ENCODE data around the gene BMP7.
"Not testable (repeated sequence)": the region's sequence is repeated elsewhere in the genome, so short reads cannot be mapped to it uniquely, and the experiment has no call there.

Gene BMP7

GRCh38 chr20:57166568-57167291 is 99.7 kb downstream of the BMP7 start:
- DNase-seq (ENCODE audit: insufficient read length): no peak
- TF ChIP-seq POLR2AphosphoS5 (IDR thresholded peaks at IDR 0.05; ENCODE audit: low read depth, low read length): no peak
- no peak for TF ChIP-seq POLR2A (IDR thresholded peaks at IDR 0.05; ENCODE audit: low read depth, low read length)
- no peak for TF ChIP-seq TAF1 (IDR thresholded peaks at IDR 0.05; ENCODE audit: borderline replicate concordance, low read depth, low read length)
- FAIRE-seq: no peak

GRCh38 chr20:57165427-57166004 is 100.9 kb downstream of the BMP7 start:
- DNase-seq (ENCODE audit: insufficient read length): no peak

GRCh38 chr20:57164872-57165271 is 101.6 kb downstream of the BMP7 start:
- DNase-seq (ENCODE audit: insufficient read length): no peak
- no peak for FAIRE-seq
- no peak for TF ChIP-seq POLR2A (IDR thresholded peaks at IDR 0.05; ENCODE audit: low read depth, low read length)
- no peak for TF ChIP-seq TAF1 (IDR thresholded peaks at IDR 0.05; ENCODE audit: borderline replicate concordance, low read depth, low read length)
- TF ChIP-seq POLR2AphosphoS5 (IDR thresholded peaks at IDR 0.05; ENCODE audit: low read depth, low read length): no peak

More at GRCh38 chr20:57165427-57166004, 100.9 kb downstream of the BMP7 start:
- no peak for TF ChIP-seq POLR2A (IDR thresholded peaks at IDR 0.05; ENCODE audit: low read depth, low read length)
- TF ChIP-seq POLR2AphosphoS5 (IDR thresholded peaks at IDR 0.05; ENCODE audit: low read depth, low read length): no peak
- no peak for TF ChIP-seq TAF1 (IDR thresholded peaks at IDR 0.05; ENCODE audit: borderline replicate concordance, low read depth, low read length)
- no peak for FAIRE-seq

GRCh38 chr20:57163041-57163440 is 103.4 kb downstream of the BMP7 start:
- no peak for TF ChIP-seq POLR2A (IDR thresholded peaks at IDR 0.05; ENCODE audit: low read depth, low read length)
- TF ChIP-seq TAF1 (IDR thresholded peaks at IDR 0.05; ENCODE audit: borderline replicate concordance, low read depth, low read length): no peak
- TF ChIP-seq POLR2AphosphoS5 (IDR thresholded peaks at IDR 0.05; ENCODE audit: low read depth, low read length): no peak

GRCh38 chr20:57162362-57162652 is 104.1 kb downstream of the BMP7 start:
- FAIRE-seq: no peak
- TF ChIP-seq POLR2A (IDR thresholded peaks at IDR 0.05; ENCODE audit: low read depth, low read length): no peak
- no peak for TF ChIP-seq TAF1 (IDR thresholded peaks at IDR 0.05; ENCODE audit: borderline replicate concordance, low read depth, low read length)
- no peak for TF ChIP-seq POLR2AphosphoS5 (IDR thresholded peaks at IDR 0.05; ENCODE audit: low read depth, low read length)
- DNase-seq (ENCODE audit: insufficient read length): no peak

More at GRCh38 chr20:57163041-57163440, 103.4 kb downstream of the BMP7 start:
- no peak for FAIRE-seq
- no peak for DNase-seq (ENCODE audit: insufficient read length)

GRCh38 chr20:57161478-57162361 is 104.7 kb downstream of the BMP7 start:
- TF ChIP-seq POLR2A (IDR thresholded peaks at IDR 0.05; ENCODE audit: low read depth, low read length) (no peak), TAF1 (IDR thresholded peaks at IDR 0.05; ENCODE audit: borderline replicate concordance, low read depth, low read length) (no peak)
- DNase-seq (ENCODE audit: insufficient read length) (no peak), FAIRE-seq (no peak)

GRCh38 chr20:57160985-57161384 is 105.5 kb downstream of the BMP7 start:
- FAIRE-seq: no peak

GRCh38 chr20:57159945-57160610 is 106.4 kb downstream of the BMP7 start:
- TF ChIP-seq TAF1 (IDR thresholded peaks at IDR 0.05; ENCODE audit: borderline replicate concordance, low read depth, low read length): no peak
- FAIRE-seq (no peak), DNase-seq (ENCODE audit: insufficient read length) (no peak)

More at GRCh38 chr20:57160985-57161384, 105.5 kb downstream of the BMP7 start:
- TF ChIP-seq POLR2A (IDR thresholded peaks at IDR 0.05; ENCODE audit: low read depth, low read length) (no peak), TAF1 (IDR thresholded peaks at IDR 0.05; ENCODE audit: borderline replicate concordance, low read depth, low read length) (no peak), POLR2AphosphoS5 (IDR thresholded peaks at IDR 0.05; ENCODE audit: low read depth, low read length) (no peak)
- no peak for DNase-seq (ENCODE audit: insufficient read length)

GRCh38 chr20:57159193-57159851 is 107.1 kb downstream of the BMP7 start:
- no peak for TF ChIP-seq POLR2A (IDR thresholded peaks at IDR 0.05; ENCODE audit: low read depth, low read length)
- TF ChIP-seq POLR2AphosphoS5 (IDR thresholded peaks at IDR 0.05; ENCODE audit: low read depth, low read length): no peak
- no peak for TF ChIP-seq TAF1 (IDR thresholded peaks at IDR 0.05; ENCODE audit: borderline replicate concordance, low read depth, low read length)
- DNase-seq (ENCODE audit: insufficient read length): no peak
- no peak for FAIRE-seq

GRCh38 chr20:57158474-57158873 is 108.0 kb downstream of the BMP7 start:
- DNase-seq (ENCODE audit: insufficient read length): no peak
- TF ChIP-seq POLR2AphosphoS5 (IDR thresholded peaks at IDR 0.05; ENCODE audit: low read depth, low read length): no peak
- no peak for TF ChIP-seq POLR2A (IDR thresholded peaks at IDR 0.05; ENCODE audit: low read depth, low read length)
- no peak for TF ChIP-seq TAF1 (IDR thresholded peaks at IDR 0.05; ENCODE audit: borderline replicate concordance, low read depth, low read length)
- no peak for FAIRE-seq

GRCh38 chr20:57157787-57158186 is 108.7 kb downstream of the BMP7 start:
- not testable (repeated sequence) for FAIRE-seq

More at GRCh38 chr20:57157787-57158186, 108.7 kb downstream of the BMP7 start:
- not testable (repeated sequence) for DNase-seq (ENCODE audit: insufficient read length)
